ENCODE data around the gene AFAP1.

DNA sequence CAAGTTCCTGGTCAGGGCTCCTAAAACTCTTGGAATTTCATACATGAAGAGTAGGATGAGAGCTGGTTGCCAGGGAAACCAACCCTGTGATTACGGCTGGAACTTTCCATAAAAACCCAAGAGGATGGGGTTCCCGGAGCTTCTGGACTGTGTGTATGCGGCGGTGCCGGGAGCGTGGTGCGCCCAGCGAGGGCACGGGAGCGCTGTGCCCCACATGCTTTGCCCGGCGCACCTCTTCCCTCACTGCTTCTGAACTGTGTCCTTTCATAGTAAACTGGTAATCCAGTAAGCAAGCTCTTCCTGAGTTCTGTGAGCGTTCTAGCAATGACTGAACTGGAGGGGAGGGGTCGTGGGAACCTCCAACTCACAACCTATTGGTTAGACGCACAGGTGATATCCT lies 152.6 kb downstream of the AFAP1 start:
- TF ChIP-seq, protein P1, sequence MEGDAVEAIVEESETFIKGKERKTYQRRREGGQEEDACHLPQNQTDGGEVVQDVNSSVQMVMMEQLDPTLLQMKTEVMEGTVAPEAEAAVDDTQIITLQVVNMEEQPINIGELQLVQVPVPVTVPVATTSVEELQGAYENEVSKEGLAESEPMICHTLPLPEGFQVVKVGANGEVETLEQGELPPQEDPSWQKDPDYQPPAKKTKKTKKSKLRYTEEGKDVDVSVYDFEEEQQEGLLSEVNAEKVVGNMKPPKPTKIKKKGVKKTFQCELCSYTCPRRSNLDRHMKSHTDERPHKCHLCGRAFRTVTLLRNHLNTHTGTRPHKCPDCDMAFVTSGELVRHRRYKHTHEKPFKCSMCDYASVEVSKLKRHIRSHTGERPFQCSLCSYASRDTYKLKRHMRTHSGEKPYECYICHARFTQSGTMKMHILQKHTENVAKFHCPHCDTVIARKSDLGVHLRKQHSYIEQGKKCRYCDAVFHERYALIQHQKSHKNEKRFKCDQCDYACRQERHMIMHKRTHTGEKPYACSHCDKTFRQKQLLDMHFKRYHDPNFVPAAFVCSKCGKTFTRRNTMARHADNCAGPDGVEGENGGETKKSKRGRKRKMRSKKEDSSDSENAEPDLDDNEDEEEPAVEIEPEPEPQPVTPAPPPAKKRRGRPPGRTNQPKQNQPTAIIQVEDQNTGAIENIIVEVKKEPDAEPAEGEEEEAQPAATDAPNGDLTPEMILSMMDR (IDR thresholded peaks at IDR 0.05; ENCODE audit: insufficient read depth, low read depth, low read length) = no peak
- no peak for TF ChIP-seq EZH2 (IDR thresholded peaks at IDR 0.05; ENCODE audit: insufficient read depth, low read length)

Data from astrocyte (in vitro differentiated cells and primary cell).